HEK293T (cell line): ENCODE measurements around the gene MTNR1B.

ENCODE experiments used
- CTCF ChIA-PET: fragments of 350-600 bp; formaldehyde crosslinking; extraction: SDS; loops from one replicate; lab custom pipeline; 2021; ENCODE audit warnings: antibody characterized with exemption, inconsistent platforms; lab: Yijun Ruan, JAX
- POLR2A ChIA-PET: fragments of 350-600 bp; formaldehyde crosslinking; extraction: SDS; loops from one replicate; lab custom pipeline; 2020; ENCODE audit warnings: antibody characterized with exemption, inconsistent platforms; lab: Yijun Ruan, JAX
- DNase-seq: peaks from one replicate; pipeline ENCODE4 v3.0.0; 2012; ENCODE audit warnings: mixed read lengths; ENCODE audit errors: extremely low spot score
- ARNT ChIP-seq: fragments of 450-650 bp; IDR thresholded peaks from 2 replicates; pipeline ENCODE4 v1.6.1; 2017; ENCODE audit warnings: mild to moderate bottlenecking
- BHLHE40 ChIP-seq: fragments of 450-650 bp; IDR thresholded peaks from 2 replicates; pipeline ENCODE4 v1.6.1; 2016; ENCODE audit warnings: mild to moderate bottlenecking, moderate library complexity, borderline replicate concordance
- CTBP1 ChIP-seq: fragments of 450-650 bp; IDR thresholded peaks from 2 replicates; pipeline ENCODE4 v1.6.1; 2016; ENCODE audit warnings: borderline replicate concordance
- ELF4 ChIP-seq: fragments of 450-650 bp; IDR thresholded peaks from 2 replicates; pipeline ENCODE4 v1.6.1; 2017; ENCODE audit warnings: antibody characterized with exemption
- FOXA1 ChIP-seq: fragments of 450-650 bp; IDR thresholded peaks from 2 replicates; pipeline ENCODE4 v1.6.1; 2016; ENCODE audit warnings: mild to moderate bottlenecking
- FOXK2 ChIP-seq: fragments of 450-650 bp; IDR thresholded peaks from 2 replicates; pipeline ENCODE4 v1.6.1; 2016; ENCODE audit warnings: mild to moderate bottlenecking
- FOXM1 ChIP-seq: fragments of 450-650 bp; IDR thresholded peaks from 2 replicates; pipeline ENCODE4 v1.6.1; 2017; ENCODE audit warnings: mild to moderate bottlenecking, borderline replicate concordance
- HDGF ChIP-seq: fragments of 450-650 bp; IDR thresholded peaks from 2 replicates; pipeline ENCODE4 v1.6.1; 2017; ENCODE audit warnings: antibody characterized with exemption, borderline replicate concordance
- L3MBTL2 ChIP-seq: fragments of 450-650 bp; conservative IDR thresholded peaks from 2 replicates; pipeline ENCODE4 v1.6.1; 2016; ENCODE audit warnings: mild to moderate bottlenecking
- LEF1 ChIP-seq: fragments of 450-650 bp; IDR thresholded peaks from 2 replicates; pipeline ENCODE4 v1.6.1; 2017; ENCODE audit warnings: mild to moderate bottlenecking, borderline replicate concordance
- NFRKB ChIP-seq: fragments of 450-650 bp; IDR thresholded peaks from 2 replicates; pipeline ENCODE4 v1.6.1; 2016; ENCODE audit warnings: mild to moderate bottlenecking, moderate library complexity
- PKNOX1 ChIP-seq: fragments of 450-650 bp; IDR thresholded peaks from 2 replicates; pipeline ENCODE4 v1.6.1; 2016
- SP1 ChIP-seq: fragments of 450-650 bp; IDR thresholded peaks from 2 replicates; pipeline ENCODE4 v1.6.1; 2017
- SUZ12 ChIP-seq: fragments of 450-650 bp; IDR thresholded peaks from 2 replicates; pipeline ENCODE4 v1.6.1; 2016; ENCODE audit warnings: mild to moderate bottlenecking
- TARDBP ChIP-seq: fragments of 450-650 bp; IDR thresholded peaks from 2 replicates; pipeline ENCODE4 v1.6.1; 2016
- ZNF384 ChIP-seq: fragments of 450-650 bp; IDR thresholded peaks from 2 replicates; pipeline ENCODE4 v1.6.1; 2016

MTNR1B gene

GRCh38 chr11:93017821-93018690, 48.6 kb downstream of the MTNR1B start:
- TF ChIP-seq FOXA1 = no peak
- TF ChIP-seq PKNOX1 = no peak
- TF ChIP-seq HDGF = no peak
- no peak for TF ChIP-seq ZNF384
- no peak for TF ChIP-seq SUZ12
- TF ChIP-seq BHLHE40 = no peak
- no peak for TF ChIP-seq L3MBTL2
- no peak for TF ChIP-seq TARDBP
- no peak for TF ChIP-seq FOXM1
- no peak for TF ChIP-seq SP1
- no peak for TF ChIP-seq LEF1
- no peak for TF ChIP-seq NFRKB
- no peak for TF ChIP-seq FOXK2
- TF ChIP-seq ARNT = no peak
- TF ChIP-seq CTBP1 = no peak
- TF ChIP-seq ELF4 = no peak
- no peak for DNase-seq
- ChIA-PET CTCF (no interaction called here), POLR2A (no interaction called here)

GRCh38 chr11:93020248-93021046, 51.0 kb downstream of the MTNR1B start:
- TF ChIP-seq HDGF = no peak
- TF ChIP-seq SUZ12 = no peak
- no peak for TF ChIP-seq ZNF384
- TF ChIP-seq BHLHE40 = no peak
- TF ChIP-seq LEF1 = no peak
- no peak for TF ChIP-seq L3MBTL2
- TF ChIP-seq NFRKB = no peak
- TF ChIP-seq ARNT = no peak
- no peak for TF ChIP-seq FOXM1
- TF ChIP-seq SP1 = no peak
- no peak for TF ChIP-seq PKNOX1
- no peak for TF ChIP-seq FOXK2
- no peak for TF ChIP-seq CTBP1
- no peak for TF ChIP-seq ELF4
- TF ChIP-seq TARDBP = no peak
- TF ChIP-seq FOXA1 = no peak
- POLR2A ChIA-PET = no interaction called here
- CTCF ChIA-PET = no interaction called here
- DNase-seq = no peak

GRCh38 chr11:93024369-93024768, 54.9 kb downstream of the MTNR1B start:
- POLR2A ChIA-PET = no interaction called here
- CTCF ChIA-PET = no interaction called here
- TF ChIP-seq ARNT (no peak), LEF1 (no peak), SP1 (no peak), FOXK2 (no peak), HDGF (no peak), FOXM1 (no peak), PKNOX1 (no peak), L3MBTL2 (no peak), TARDBP (no peak), FOXA1 (no peak), NFRKB (no peak), SUZ12 (no peak), ELF4 (no peak), BHLHE40 (no peak), CTBP1 (no peak), ZNF384 (no peak)
- DNase-seq = no peak

- ChIA-PET CTCF (no interaction called here), POLR2A (no interaction called here)
- no peak for DNase-seq
- TF ChIP-seq SP1 (no peak), BHLHE40 (no peak), PKNOX1 (no peak), ARNT (no peak), FOXK2 (no peak), HDGF (no peak), CTBP1 (no peak), NFRKB (no peak), SUZ12 (no peak), L3MBTL2 (no peak), FOXM1 (no peak), ELF4 (no peak), TARDBP (no peak), LEF1 (no peak)
These were observed 56.3 kb downstream of the MTNR1B start for GRCh38 chr11:93025558-93026255.
